ENCODE results near the gene PCDH19.

The PCDH19 gene

DNA sequence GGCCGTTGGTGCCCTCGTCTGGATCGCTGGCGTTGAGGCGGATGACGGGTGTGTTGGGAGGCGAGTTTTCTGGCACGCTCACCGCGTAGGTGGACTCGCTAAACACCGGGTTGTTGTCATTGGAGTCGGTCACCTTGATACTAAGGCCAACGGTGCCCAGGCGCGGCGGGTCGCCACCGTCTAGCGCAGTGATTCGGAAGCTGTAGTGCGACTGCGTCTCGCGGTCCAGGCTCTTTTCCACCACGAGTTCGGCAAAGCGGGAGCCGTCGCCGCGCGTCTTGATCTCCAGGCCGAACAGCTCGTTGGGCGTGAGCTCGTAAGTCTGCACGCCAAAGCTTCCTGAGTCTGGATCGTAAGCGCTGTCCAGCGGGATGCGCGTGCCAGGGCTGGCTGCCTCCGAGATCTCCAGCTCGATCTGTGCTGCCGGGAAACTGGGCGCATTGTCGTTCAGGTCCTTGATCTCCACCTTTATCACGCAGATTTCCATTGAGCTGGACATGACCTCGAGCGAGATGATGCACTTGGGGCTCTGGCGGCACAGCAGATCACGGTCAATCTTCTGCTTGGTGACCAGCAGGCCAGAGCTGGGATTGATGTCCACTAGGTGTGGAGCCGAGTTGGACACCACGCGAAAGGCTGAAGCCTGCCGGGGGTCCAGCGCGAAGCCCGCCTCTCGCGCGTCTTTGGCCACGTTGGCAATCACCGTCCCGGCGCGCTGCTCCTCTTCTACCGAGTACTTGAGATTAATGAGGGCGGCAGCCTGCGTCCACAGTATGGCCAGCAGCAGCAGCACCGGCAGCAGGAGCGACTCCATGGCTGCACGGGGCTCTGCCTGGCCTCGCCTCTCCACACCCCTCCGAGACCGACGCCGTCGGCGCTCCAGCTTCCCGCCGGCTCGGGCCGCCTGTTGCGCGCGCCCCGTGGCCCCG, 2.0 kb downstream of the PCDH19 start:
- no peaks in the 10 kb centered on the region for H3K9me3 ChIP-seq (ENCODE audit: low read depth, low read length)
- peak overlapping the region; percentile 76; the same call in 1 of the 2 replicates for H3K4me3 ChIP-seq
- H3K9ac ChIP-seq (ENCODE audit: insufficient read length): no peak overlapping the region

DNA sequence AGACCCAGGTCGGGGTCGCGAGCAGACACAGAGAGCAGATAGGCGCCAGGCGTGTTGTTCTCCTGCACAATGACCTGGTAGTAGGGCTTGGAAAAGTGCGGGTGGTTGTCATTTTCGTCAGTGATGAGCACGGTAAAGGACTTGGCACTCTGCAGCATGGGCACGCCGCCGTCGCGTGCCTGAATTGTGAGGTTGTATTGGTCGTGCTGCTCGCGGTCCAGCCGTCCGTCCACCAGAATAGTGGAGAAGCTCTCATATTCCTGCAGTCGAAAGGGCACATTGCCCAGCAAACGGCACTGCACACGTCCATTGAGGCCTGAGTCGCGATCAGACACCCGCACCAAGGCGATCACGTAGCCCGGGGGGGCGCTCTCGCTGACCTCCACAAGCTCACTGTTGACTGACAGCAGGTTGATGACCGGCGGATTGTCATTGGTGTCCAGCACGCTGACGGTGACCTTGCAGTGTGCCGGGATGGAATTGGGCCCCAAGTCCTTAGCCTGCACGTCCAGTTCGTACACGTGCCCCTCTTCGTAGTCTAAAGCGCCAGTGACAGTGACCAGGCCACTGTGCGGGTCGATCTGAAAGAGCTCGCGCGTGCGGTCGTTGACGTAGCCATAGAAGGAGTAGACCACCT, 2.8 kb downstream of the PCDH19 start:
- Histone ChIP-seq H3K27ac (no peak overlapping the region), H3K9ac (ENCODE audit: insufficient read length) (no peak overlapping the region), H3K36me3 (ENCODE audit: insufficient read depth, low read length) (no peaks in the 10 kb centered on the region), H3K9me3 (ENCODE audit: low read depth, low read length) (no peaks in the 10 kb centered on the region), H3K4me3 (no peak overlapping the region)
- DNase-seq (ENCODE audit: low read depth, low spot score): no peak
- TF ChIP-seq FOXP2 (optimal IDR thresholded peaks at IDR 0.05; ENCODE audit: control extremely low read depth, extremely low read length, insufficient read depth) (no peak), POLR2AphosphoS5 (IDR thresholded peaks at IDR 0.05; ENCODE audit: borderline replicate concordance, low read depth, low read length) (no peak), EZH2 (IDR thresholded peaks at IDR 0.05) (no peak)

More for the DNA sequence above, 2.0 kb downstream of the PCDH19 start:
- Histone ChIP-seq H3K36me3 (ENCODE audit: insufficient read depth, low read length) (no peaks in the 10 kb centered on the region), H3K27ac (no peak overlapping the region)
- TF ChIP-seq POLR2AphosphoS5 (IDR thresholded peaks at IDR 0.05; ENCODE audit: borderline replicate concordance, low read depth, low read length) (no peak), FOXP2 (optimal IDR thresholded peaks at IDR 0.05; ENCODE audit: control extremely low read depth, extremely low read length, insufficient read depth) (no peak), EZH2 (IDR thresholded peaks at IDR 0.05) (no peak)
- no peak for DNase-seq (ENCODE audit: low read depth, low spot score)

DNA sequence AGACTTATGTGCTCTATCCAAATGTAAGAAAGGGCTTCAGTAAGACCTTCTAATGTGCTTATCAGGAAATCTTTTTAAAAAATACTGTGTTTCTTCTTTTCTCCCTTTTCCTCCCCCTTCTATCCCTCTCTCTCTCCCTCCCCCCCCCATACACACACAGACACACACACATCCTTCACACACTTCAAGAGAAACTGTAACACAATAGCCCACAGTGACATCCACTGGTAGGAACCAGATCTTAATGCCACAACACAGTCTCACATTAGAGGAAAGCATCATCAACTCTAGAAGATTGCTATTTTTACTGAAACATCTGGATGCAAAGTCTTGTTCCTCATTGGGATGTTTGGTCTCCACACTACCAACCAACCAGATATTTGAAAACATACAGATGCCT, 4.6 kb downstream of the PCDH19 start:
- Histone ChIP-seq H3K36me3 (ENCODE audit: insufficient read depth, low read length) (no peaks in the 10 kb centered on the region), H3K9ac (ENCODE audit: insufficient read length) (no peak overlapping the region), H3K4me3 (no peak overlapping the region), H3K9me3 (ENCODE audit: low read depth, low read length) (no peaks in the 10 kb centered on the region), H3K27ac (no peak overlapping the region)
- DNase-seq (ENCODE audit: low read depth, low spot score): no peak
- TF ChIP-seq EZH2 (IDR thresholded peaks at IDR 0.05): no peak

DNA sequence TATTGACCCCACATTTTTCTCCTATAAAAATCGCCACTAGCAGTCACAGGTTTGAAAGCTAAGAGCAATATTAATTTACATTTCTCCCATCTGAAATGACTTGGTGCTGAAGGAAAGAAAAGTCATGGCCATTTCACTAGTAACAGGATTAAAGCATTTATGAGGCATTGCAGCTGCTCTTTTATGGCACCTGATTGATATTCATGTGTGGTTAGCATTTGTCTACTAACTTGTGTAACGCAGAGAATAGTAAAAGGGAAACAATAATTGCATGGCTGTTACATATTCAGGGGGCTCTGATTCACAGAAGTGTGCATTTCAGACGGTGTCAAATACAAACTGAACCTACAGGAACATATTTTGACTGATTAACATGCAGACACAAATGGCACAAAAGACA, 5.2 kb downstream of the PCDH19 start:
- no peak for TF ChIP-seq FOXP2 (optimal IDR thresholded peaks at IDR 0.05; ENCODE audit: control extremely low read depth, extremely low read length, insufficient read depth)
- TF ChIP-seq POLR2AphosphoS5 (IDR thresholded peaks at IDR 0.05; ENCODE audit: borderline replicate concordance, low read depth, low read length): no peak
- no peak for TF ChIP-seq EZH2 (IDR thresholded peaks at IDR 0.05)
- H3K36me3 ChIP-seq (ENCODE audit: insufficient read depth, low read length): no peaks in the 10 kb centered on the region
- H3K9ac ChIP-seq (ENCODE audit: insufficient read length): no peak overlapping the region
- H3K27ac ChIP-seq: no peak overlapping the region
- DNase-seq (ENCODE audit: low read depth, low spot score): no peak
- no peak overlapping the region for H3K4me3 ChIP-seq
- H3K9me3 ChIP-seq (ENCODE audit: low read depth, low read length): no peaks in the 10 kb centered on the region

DNA sequence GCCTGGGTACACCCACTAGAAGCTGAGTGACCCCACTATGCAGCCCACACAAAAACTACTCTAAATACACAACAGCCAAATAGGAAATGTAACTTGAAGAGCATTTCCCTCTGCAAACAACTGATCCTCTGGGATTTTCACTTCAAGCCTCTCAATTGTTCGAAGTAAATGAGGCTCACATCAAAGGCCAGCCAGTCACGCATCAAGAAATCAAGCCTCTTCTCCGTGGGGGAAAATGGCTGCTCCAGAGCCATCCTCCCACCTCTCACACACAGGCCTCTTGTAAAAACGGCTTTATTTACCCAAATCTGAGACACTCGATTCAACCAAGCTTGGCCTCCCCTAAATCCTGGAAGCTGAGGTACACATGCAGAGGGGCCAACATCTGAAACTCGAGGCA, 14.3 kb downstream of the PCDH19 start:
- Histone ChIP-seq H3K4me3 (no peak overlapping the region), H3K9me3 (ENCODE audit: low read depth, low read length) (no peaks in the 10 kb centered on the region), H3K36me3 (ENCODE audit: insufficient read depth, low read length) (no peaks in the 10 kb centered on the region), H3K27ac (no peak overlapping the region), H3K9ac (ENCODE audit: insufficient read length) (no peak overlapping the region)
- DNase-seq (ENCODE audit: low read depth, low spot score): no peak
- TF ChIP-seq FOXP2 (optimal IDR thresholded peaks at IDR 0.05; ENCODE audit: control extremely low read depth, extremely low read length, insufficient read depth): no peak
- TF ChIP-seq EZH2 (IDR thresholded peaks at IDR 0.05): no peak
- TF ChIP-seq POLR2AphosphoS5 (IDR thresholded peaks at IDR 0.05; ENCODE audit: borderline replicate concordance, low read depth, low read length): no peak

DNA sequence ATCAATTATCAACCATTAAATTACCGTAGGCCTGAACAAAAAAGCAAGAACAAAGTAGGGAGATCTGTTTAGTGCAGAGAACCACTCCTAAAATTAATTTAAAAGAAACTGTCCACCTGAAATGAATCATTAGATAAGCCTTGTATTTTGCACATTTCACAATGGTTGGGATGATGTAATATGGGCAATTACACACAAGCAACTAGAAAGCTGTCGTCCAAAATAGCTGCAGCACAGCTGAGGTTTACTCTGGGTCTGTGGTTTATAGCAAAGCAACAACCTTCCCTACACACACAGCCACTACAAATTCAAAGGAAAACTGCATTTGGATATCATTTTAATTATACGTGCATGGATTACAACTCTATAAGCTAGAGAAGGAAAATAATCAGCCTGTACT, 28.5 kb downstream of the PCDH19 start:
- TF ChIP-seq EZH2 (IDR thresholded peaks at IDR 0.05) (no peak), POLR2AphosphoS5 (IDR thresholded peaks at IDR 0.05; ENCODE audit: borderline replicate concordance, low read depth, low read length) (no peak), FOXP2 (optimal IDR thresholded peaks at IDR 0.05; ENCODE audit: control extremely low read depth, extremely low read length, insufficient read depth) (no peak)
- Histone ChIP-seq H3K9ac (ENCODE audit: insufficient read length) (no peak overlapping the region), H3K4me3 (no peak overlapping the region), H3K36me3 (ENCODE audit: insufficient read depth, low read length) (no peaks in the 10 kb centered on the region), H3K9me3 (ENCODE audit: low read depth, low read length) (no peaks in the 10 kb centered on the region), H3K27ac (no peak overlapping the region)
- no peak for DNase-seq (ENCODE audit: low read depth, low spot score)

DNA sequence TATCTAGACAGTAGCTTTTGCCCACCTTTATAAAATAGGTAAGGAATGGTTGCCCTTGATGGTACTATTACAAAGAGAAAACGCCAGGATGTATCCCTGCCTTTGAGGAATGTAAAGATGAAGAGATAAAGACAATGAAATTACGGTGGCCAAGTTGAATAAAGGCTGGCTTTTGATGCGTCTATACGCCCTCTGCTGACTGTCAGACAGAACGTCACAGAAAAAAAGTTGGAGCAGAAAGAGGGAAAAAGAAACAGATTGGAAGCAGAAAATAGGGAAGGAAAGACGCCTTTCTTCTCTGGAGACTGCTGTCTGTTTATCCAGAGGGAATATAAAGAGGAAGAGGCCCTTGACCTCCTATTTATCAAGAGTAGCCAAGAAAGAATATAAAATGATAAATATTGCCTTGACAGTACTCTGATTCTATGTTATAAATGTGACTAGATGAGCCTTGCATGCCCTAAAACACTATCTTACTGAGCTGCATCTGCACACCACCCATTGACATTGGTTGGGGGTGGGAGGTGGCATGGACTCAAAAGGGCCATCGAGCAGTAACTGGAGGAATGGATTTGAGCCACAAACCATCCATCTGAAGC, 30.6 kb downstream of the PCDH19 start:
- Histone ChIP-seq H3K27ac (no peak overlapping the region), H3K4me3 (no peak overlapping the region), H3K9me3 (ENCODE audit: low read depth, low read length) (no peaks in the 10 kb centered on the region), H3K9ac (ENCODE audit: insufficient read length) (no peak overlapping the region), H3K36me3 (ENCODE audit: insufficient read depth, low read length) (no peaks in the 10 kb centered on the region)
- DNase-seq (ENCODE audit: low read depth, low spot score): peak; percentile 8
- no peak for TF ChIP-seq EZH2 (IDR thresholded peaks at IDR 0.05)
- TF ChIP-seq FOXP2 (optimal IDR thresholded peaks at IDR 0.05; ENCODE audit: control extremely low read depth, extremely low read length, insufficient read depth): no peak
- no peak for TF ChIP-seq POLR2AphosphoS5 (IDR thresholded peaks at IDR 0.05; ENCODE audit: borderline replicate concordance, low read depth, low read length)

DNA sequence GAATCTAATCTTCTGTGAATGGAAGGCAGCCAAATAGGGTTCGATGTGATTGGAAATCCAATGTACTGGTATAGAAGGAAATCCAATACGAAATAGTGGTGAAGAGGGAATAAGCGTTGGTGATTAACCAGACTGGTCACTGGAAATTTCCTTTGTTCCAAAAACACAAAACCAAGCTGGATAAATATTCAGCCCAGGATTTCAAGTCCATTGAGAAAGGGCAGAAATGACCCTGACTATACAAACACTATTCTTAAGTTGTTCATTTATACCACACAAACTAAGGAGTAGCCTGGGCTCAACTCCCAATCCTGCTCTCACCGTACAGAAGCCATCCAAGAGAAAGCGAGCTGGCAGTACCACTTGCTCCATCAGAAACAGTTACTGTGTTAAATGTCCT, 32.2 kb downstream of the PCDH19 start:
- TF ChIP-seq EZH2 (IDR thresholded peaks at IDR 0.05): no peak
- TF ChIP-seq POLR2AphosphoS5 (IDR thresholded peaks at IDR 0.05; ENCODE audit: borderline replicate concordance, low read depth, low read length): no peak
- TF ChIP-seq FOXP2 (optimal IDR thresholded peaks at IDR 0.05; ENCODE audit: control extremely low read depth, extremely low read length, insufficient read depth): no peak
- Histone ChIP-seq H3K27ac (no peak overlapping the region), H3K4me3 (no peak overlapping the region), H3K9ac (ENCODE audit: insufficient read length) (no peak overlapping the region), H3K36me3 (ENCODE audit: insufficient read depth, low read length) (no peaks in the 10 kb centered on the region), H3K9me3 (ENCODE audit: low read depth, low read length) (no peaks in the 10 kb centered on the region)
- no peak for DNase-seq (ENCODE audit: low read depth, low spot score)

All from SK-N-MC (cell line).